Measurements from ENCODE around the gene SNX7. TPM values are rescaled to one million over a fixed set of nuclear protein-coding genes. Genes with fewer than 3 reads are reported as not detected.

Gene SNX7
- total RNA-seq, 3 donors from 2014 or later: 22.6 to 31.5 (median 24.0) TPM

GRCh38 chr1:98704474-98704873, 43.0 kb downstream of the SNX7 start:
- Histone ChIP-seq H3K27ac (no peak overlapping the region), H3K27me3 (no peaks in the 10 kb centered on the region), H3K4me1 (no peaks in the 10 kb centered on the region), H3K9me3 (no peaks in the 10 kb centered on the region), H3K36me3 (no peaks in the 10 kb centered on the region), H3K4me3 (no peak overlapping the region)
- TF ChIP-seq POLR2AphosphoS5 (IDR thresholded peaks at IDR 0.05) (no peak), CTCF (IDR thresholded peaks at IDR 0.05) (no peak), POLR2A (IDR thresholded peaks at IDR 0.05) (no peak)
- intact Hi-C loops (cut with DNase I; ENCODE audit: low total_unique reads): loop anchor here (2.0 kb wide), 1 partner anchor 20 kb away; no protein-coding TSS in a partner anchor
- no peak for DNase-seq (ENCODE audit: low spot score in 2 of 2)

GRCh38 chr1:98704971-98705370, 43.5 kb downstream of the SNX7 start:
- TF ChIP-seq POLR2AphosphoS5 (IDR thresholded peaks at IDR 0.05): no peak
- no peak for TF ChIP-seq POLR2A (IDR thresholded peaks at IDR 0.05)
- TF ChIP-seq CTCF (IDR thresholded peaks at IDR 0.05): no peak
- DNase-seq (ENCODE audit: low spot score in 2 of 2): no peak
- intact Hi-C loops (cut with DNase I; ENCODE audit: low total_unique reads): loop anchor here (2.0 kb wide), 1 partner anchor 20 kb away; no protein-coding TSS in a partner anchor
- no peaks in the 10 kb centered on the region for H3K36me3 ChIP-seq
- H3K4me3 ChIP-seq: no peak overlapping the region
- H3K27ac ChIP-seq: no peak overlapping the region
- no peaks in the 10 kb centered on the region for H3K27me3 ChIP-seq
- no peaks in the 10 kb centered on the region for H3K9me3 ChIP-seq
- no peaks in the 10 kb centered on the region for H3K4me1 ChIP-seq

- H3K4me1 ChIP-seq: no peaks in the 10 kb centered on the region
- TF ChIP-seq CTCF (IDR thresholded peaks at IDR 0.05) (no peak), POLR2AphosphoS5 (IDR thresholded peaks at IDR 0.05) (no peak), POLR2A (IDR thresholded peaks at IDR 0.05) (no peak)
- no peaks in the 10 kb centered on the region for H3K36me3 ChIP-seq
- no peaks in the 10 kb centered on the region for H3K27me3 ChIP-seq
- intact Hi-C loops (cut with DNase I; ENCODE audit: low total_unique reads): loop anchor here (2.0 kb wide), 1 partner anchor 19 kb away; no protein-coding TSS in a partner anchor
- H3K9me3 ChIP-seq: no peaks in the 10 kb centered on the region
- H3K4me3 ChIP-seq: no peak overlapping the region
- no peak overlapping the region for H3K27ac ChIP-seq
- DNase-seq (ENCODE audit: low spot score in 2 of 2): no peak
These were observed 44.1 kb downstream of the SNX7 start for GRCh38 chr1:98705591-98705990.

GRCh38 chr1:98706173-98706843, 44.8 kb downstream of the SNX7 start:
- Histone ChIP-seq H3K36me3 (no peaks in the 10 kb centered on the region), H3K9me3 (no peaks in the 10 kb centered on the region), H3K4me1 (no peaks in the 10 kb centered on the region), H3K4me3 (no peak overlapping the region), H3K27ac (no peak overlapping the region), H3K27me3 (no peaks in the 10 kb centered on the region)
- intact Hi-C loops (cut with DNase I; ENCODE audit: low total_unique reads): no loop called here
- no peak for DNase-seq (ENCODE audit: low spot score in 2 of 2)
- no peak for TF ChIP-seq POLR2AphosphoS5 (IDR thresholded peaks at IDR 0.05)

- Histone ChIP-seq H3K36me3 (no peaks in the 10 kb centered on the region), H3K27me3 (no peaks in the 10 kb centered on the region), H3K27ac (no peak overlapping the region), H3K4me1 (no peaks in the 10 kb centered on the region), H3K4me3 (no peak overlapping the region), H3K9me3 (peaks cover 0 to 6% of the 10 kb centered on the region in 2 donors)
- intact Hi-C loops (cut with DNase I; ENCODE audit: low total_unique reads): no loop called here
- no peak for DNase-seq (ENCODE audit: low spot score in 2 of 2)
- TF ChIP-seq POLR2AphosphoS5 (IDR thresholded peaks at IDR 0.05) (no peak), CTCF (IDR thresholded peaks at IDR 0.05) (no peak), POLR2A (IDR thresholded peaks at IDR 0.05) (no peak)
These were observed 46.0 kb downstream of the SNX7 start for GRCh38 chr1:98707556-98707955.

Measured in breast epithelium (tissue), 4 donors.